GM19025 (cell line): ENCODE data around the gene HBM.
"Not testable (repeated sequence)": the region's sequence is repeated elsewhere in the genome, so short reads cannot be mapped to it uniquely, and the experiment has no call there.

Experiments
- ATAC-seq: cut with Tn5 transposase; IDR thresholded peaks from one replicate; pipeline ENCODE4 v1.9.1; 2021; ENCODE audit warnings: mild to moderate bottlenecking, low read depth, moderate library complexity; ENCODE audit not compliant: unreplicated experiment

The HBM gene

GRCh38 chr16:144797-145252, 21.0 kb upstream of the HBM start:
- ATAC-seq = no peak

GRCh38 chr16:146646-147045, 19.1 kb upstream of the HBM start:
- no peak for ATAC-seq

GRCh38 chr16:149024-149660, 16.6 kb upstream of the HBM start:
- ATAC-seq = no peak

GRCh38 chr16:152141-153128, 13.3 kb upstream of the HBM start, which contains the start of gene HBZ:
Gene HBZ (plus strand): TSS chr16:152644. CDS start chr16:152910, 266 bp downstream.
- ATAC-seq = no peak

GRCh38 chr16:153129-153521, 12.7 kb upstream of the HBM start:
- ATAC-seq = not testable (repeated sequence)

GRCh38 chr16:153550-154216, 12.1 kb upstream of the HBM start:
- ATAC-seq = not testable (repeated sequence)

GRCh38 chr16:154217-155030, 11.4 kb upstream of the HBM start:
- no peak for ATAC-seq

- ATAC-seq = no peak
Observed at GRCh38 chr16:155031-155398, 10.8 kb upstream of the HBM start.

- no peak for ATAC-seq
Observed at GRCh38 chr16:159136-159849, 6.5 kb upstream of the HBM start.

- ATAC-seq = not testable (repeated sequence)
Observed at GRCh38 chr16:160242-160641, 5.5 kb upstream of the HBM start.

- ATAC-seq = no peak
Observed at GRCh38 chr16:160691-161190, 5.0 kb upstream of the HBM start.

- ATAC-seq = no peak
Observed at GRCh38 chr16:162271-162991, 3.3 kb upstream of the HBM start.

GRCh38 chr16:163139-163538, 2.6 kb upstream of the HBM start:
- not testable (repeated sequence) for ATAC-seq

- ATAC-seq = not testable (repeated sequence)
Observed at GRCh38 chr16:163696-164095, 2.1 kb upstream of the HBM start.

- not testable (repeated sequence) for ATAC-seq
Observed at GRCh38 chr16:164134-164823, 1.5 kb upstream of the HBM start.

GRCh38 chr16:164827-165538, 795 bp upstream of the HBM start:
- no peak for ATAC-seq

GRCh38 chr16:166375-167121, 770 bp downstream of the HBM start:
- no peak for ATAC-seq
